ENCODE measurements around the gene ANKRD36. TPM values are rescaled to one million over a fixed set of nuclear protein-coding genes. Genes with fewer than 3 reads are reported as not detected.
"Not testable (repeated sequence)": the region's sequence is repeated elsewhere in the genome, so short reads cannot be mapped to it uniquely, and the experiment has no call there.

ANKRD36 gene
- total RNA-seq, 1 donor from 2014 or later: 9.9 TPM

GRCh38 chr2:97088706-97089105, 24.2 kb upstream of the ANKRD36 start:
- DNase-seq (ENCODE audit: low read depth); H3K36me3 ChIP-seq (ENCODE audit: control insufficient read depth, insufficient read depth, low read length); H3K27me3 ChIP-seq (ENCODE audit: control insufficient read depth, insufficient read depth, low read length): not testable (repeated sequence)

DNA sequence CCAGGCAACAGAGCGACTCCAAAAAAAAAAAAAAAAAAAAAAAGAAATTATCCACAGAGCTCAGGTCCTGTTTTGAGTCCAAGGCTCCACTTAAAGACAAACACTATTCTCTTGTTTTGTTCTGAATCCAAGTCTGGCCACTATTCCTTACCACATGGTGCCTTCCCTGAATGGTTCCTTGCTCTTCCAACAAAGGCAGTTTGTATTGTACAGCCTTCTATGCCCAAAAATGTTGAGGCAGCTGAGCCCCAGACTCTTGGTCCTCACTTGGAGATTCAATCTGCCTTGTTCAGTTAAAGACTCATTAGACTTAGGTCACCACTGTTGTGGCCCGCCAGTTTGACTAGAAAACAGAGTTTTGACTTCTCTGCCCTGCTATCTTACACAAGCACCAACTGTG, 20.0 kb upstream of the ANKRD36 start:
- not testable (repeated sequence) for H3K4me3 ChIP-seq (ENCODE audit: low read depth, low read length); DNase-seq (ENCODE audit: low read depth); H3K27me3 ChIP-seq (ENCODE audit: control insufficient read depth, insufficient read depth, low read length); H3K36me3 ChIP-seq (ENCODE audit: control insufficient read depth, insufficient read depth, low read length)

More at GRCh38 chr2:97088706-97089105, 24.2 kb upstream of the ANKRD36 start:
- not testable (repeated sequence) for H3K4me3 ChIP-seq (ENCODE audit: low read depth, low read length)

GRCh38 chr2:97093983-97094771, 18.8 kb upstream of the ANKRD36 start:
- peak overlapping the region; percentile 30 for H3K4me3 ChIP-seq (ENCODE audit: low read depth, low read length)
- DNase-seq (ENCODE audit: low read depth); H3K36me3 ChIP-seq (ENCODE audit: control insufficient read depth, insufficient read depth, low read length); H3K27me3 ChIP-seq (ENCODE audit: control insufficient read depth, insufficient read depth, low read length): not testable (repeated sequence)

DNA sequence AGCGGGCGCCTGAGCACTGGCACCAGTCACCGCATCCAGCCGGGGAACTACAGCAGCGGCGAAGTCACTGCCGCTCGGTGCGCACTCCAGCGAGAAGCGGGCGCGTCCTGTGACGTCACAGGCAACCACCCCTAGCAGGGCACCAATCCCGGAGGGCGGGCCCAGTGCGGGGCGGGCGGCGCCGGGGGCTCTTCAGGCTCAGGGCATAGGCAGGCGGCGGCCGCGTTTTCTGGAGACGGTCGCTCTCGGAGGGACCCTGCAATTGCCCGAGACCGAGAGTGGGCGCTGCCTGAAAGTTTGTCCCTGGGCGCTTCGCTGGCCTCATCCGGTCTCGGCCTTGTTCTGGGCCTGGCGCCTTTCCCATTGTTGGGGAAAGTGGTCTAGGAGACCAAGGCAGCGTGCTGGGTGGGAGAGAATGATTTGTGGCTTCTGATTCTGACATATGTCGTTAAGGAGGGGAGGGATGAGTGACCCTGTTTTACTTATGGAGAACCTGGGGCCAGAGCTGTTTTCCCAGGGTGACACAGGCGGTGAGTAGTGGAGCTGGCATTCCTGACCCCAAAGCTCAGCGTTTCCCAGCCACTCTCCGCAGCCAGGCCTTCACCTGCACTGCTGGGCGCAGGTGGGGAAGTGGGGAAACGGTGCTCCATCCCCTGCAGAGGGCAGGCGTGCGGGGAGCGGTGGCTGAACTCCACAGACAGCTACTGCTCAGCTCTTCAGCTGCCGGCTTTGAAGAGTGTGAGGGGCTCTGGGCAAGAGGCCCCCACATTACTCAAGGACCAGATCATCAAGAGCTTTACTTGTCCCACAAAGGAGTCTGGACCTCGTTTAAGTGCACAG, 18.0 kb upstream of the ANKRD36 start, which contains the start of gene FAHD2B:
Gene FAHD2B (minus strand): TSS at position 111 of the 840 bp plus-strand sequence. CDS start 3,176 bp downstream, outside the sequence.
- DNase-seq (ENCODE audit: low read depth); H3K27me3 ChIP-seq (ENCODE audit: control insufficient read depth, insufficient read depth, low read length); H3K36me3 ChIP-seq (ENCODE audit: control insufficient read depth, insufficient read depth, low read length): not testable (repeated sequence)
- peak within 1 kb of the TSS; percentile 30 for H3K4me3 ChIP-seq (ENCODE audit: low read depth, low read length)

GRCh38 chr2:97095661-97096060, 17.3 kb upstream of the ANKRD36 start:
- H3K27me3 ChIP-seq (ENCODE audit: control insufficient read depth, insufficient read depth, low read length): no peaks in the 10 kb centered on the region
- DNase-seq (ENCODE audit: low read depth): no peak
- H3K4me3 ChIP-seq (ENCODE audit: low read depth, low read length): no peak overlapping the region
- no peaks in the 10 kb centered on the region for H3K36me3 ChIP-seq (ENCODE audit: control insufficient read depth, insufficient read depth, low read length)
- TF ChIP-seq, protein P1, sequence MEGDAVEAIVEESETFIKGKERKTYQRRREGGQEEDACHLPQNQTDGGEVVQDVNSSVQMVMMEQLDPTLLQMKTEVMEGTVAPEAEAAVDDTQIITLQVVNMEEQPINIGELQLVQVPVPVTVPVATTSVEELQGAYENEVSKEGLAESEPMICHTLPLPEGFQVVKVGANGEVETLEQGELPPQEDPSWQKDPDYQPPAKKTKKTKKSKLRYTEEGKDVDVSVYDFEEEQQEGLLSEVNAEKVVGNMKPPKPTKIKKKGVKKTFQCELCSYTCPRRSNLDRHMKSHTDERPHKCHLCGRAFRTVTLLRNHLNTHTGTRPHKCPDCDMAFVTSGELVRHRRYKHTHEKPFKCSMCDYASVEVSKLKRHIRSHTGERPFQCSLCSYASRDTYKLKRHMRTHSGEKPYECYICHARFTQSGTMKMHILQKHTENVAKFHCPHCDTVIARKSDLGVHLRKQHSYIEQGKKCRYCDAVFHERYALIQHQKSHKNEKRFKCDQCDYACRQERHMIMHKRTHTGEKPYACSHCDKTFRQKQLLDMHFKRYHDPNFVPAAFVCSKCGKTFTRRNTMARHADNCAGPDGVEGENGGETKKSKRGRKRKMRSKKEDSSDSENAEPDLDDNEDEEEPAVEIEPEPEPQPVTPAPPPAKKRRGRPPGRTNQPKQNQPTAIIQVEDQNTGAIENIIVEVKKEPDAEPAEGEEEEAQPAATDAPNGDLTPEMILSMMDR (IDR thresholded peaks at IDR 0.05; ENCODE audit: insufficient read depth, low read length, poor library complexity, severe bottlenecking): no peak

- H3K27me3 ChIP-seq (ENCODE audit: control insufficient read depth, insufficient read depth, low read length); DNase-seq (ENCODE audit: low read depth); H3K36me3 ChIP-seq (ENCODE audit: control insufficient read depth, insufficient read depth, low read length); H3K4me3 ChIP-seq (ENCODE audit: low read depth, low read length): not testable (repeated sequence)
Observed at GRCh38 chr2:97098786-97099372, 14.1 kb upstream of the ANKRD36 start.

DNA sequence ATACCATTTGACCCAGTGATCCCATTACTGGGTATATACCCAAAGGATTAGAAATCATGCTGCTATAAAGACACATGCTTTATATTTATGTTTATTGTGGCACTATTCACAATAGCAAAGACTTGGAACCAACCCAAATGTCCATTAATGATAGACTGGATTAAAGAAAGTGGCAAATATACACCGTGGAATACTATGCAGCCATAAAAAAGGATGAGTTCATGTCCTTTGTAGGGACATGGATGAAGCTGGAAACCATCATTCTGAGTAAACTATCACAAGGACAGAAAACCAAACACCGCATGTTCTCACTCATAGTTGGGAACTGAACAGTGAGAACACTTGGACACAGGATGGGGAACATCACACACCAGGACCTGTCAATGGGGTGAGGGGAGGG, 6.1 kb upstream of the ANKRD36 start:
- H3K36me3 ChIP-seq (ENCODE audit: control insufficient read depth, insufficient read depth, low read length); H3K4me3 ChIP-seq (ENCODE audit: low read depth, low read length); DNase-seq (ENCODE audit: low read depth); H3K27me3 ChIP-seq (ENCODE audit: control insufficient read depth, insufficient read depth, low read length): not testable (repeated sequence)

DNA sequence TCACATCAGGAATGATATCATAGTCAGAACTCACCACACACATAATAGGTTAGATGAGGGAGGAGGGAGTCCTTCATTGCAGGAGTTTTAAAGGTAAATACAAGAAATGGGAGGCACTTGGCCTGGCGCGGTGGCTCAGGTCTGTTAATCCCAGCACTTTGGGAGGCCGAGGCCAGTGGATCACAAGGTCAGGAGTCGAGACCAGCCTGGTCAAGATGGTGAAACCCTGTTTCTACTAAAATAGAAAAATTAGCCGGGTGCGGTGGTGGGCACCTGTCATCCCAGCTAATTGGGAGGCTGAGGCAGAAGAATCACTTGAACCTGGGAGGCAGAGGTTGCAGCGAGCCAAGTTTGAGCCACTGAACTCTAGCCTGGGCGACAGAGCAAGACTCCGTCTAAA, 1.7 kb upstream of the ANKRD36 start:
- not testable (repeated sequence) for H3K36me3 ChIP-seq (ENCODE audit: control insufficient read depth, insufficient read depth, low read length); DNase-seq (ENCODE audit: low read depth); H3K27me3 ChIP-seq (ENCODE audit: control insufficient read depth, insufficient read depth, low read length); H3K4me3 ChIP-seq (ENCODE audit: low read depth, low read length)

GRCh38 chr2:97112320-97113049, 468 bp upstream of the ANKRD36 start:
- H3K4me3 ChIP-seq (ENCODE audit: low read depth, low read length): peak overlapping the region; percentile 60
- not testable (repeated sequence) for DNase-seq (ENCODE audit: low read depth); H3K36me3 ChIP-seq (ENCODE audit: control insufficient read depth, insufficient read depth, low read length); H3K27me3 ChIP-seq (ENCODE audit: control insufficient read depth, insufficient read depth, low read length)
- TF ChIP-seq, protein P1 (IDR thresholded peaks at IDR 0.05; ENCODE audit: insufficient read depth, low read length, poor library complexity, severe bottlenecking): peak; percentile 61

- not testable (repeated sequence) for H3K36me3 ChIP-seq (ENCODE audit: control insufficient read depth, insufficient read depth, low read length); DNase-seq (ENCODE audit: low read depth); H3K27me3 ChIP-seq (ENCODE audit: control insufficient read depth, insufficient read depth, low read length)
- peak overlapping the region; percentile 60 for H3K4me3 ChIP-seq (ENCODE audit: low read depth, low read length)
Observed at GRCh38 chr2:97113882-97114255, 916 bp downstream of the ANKRD36 start.

DNA sequence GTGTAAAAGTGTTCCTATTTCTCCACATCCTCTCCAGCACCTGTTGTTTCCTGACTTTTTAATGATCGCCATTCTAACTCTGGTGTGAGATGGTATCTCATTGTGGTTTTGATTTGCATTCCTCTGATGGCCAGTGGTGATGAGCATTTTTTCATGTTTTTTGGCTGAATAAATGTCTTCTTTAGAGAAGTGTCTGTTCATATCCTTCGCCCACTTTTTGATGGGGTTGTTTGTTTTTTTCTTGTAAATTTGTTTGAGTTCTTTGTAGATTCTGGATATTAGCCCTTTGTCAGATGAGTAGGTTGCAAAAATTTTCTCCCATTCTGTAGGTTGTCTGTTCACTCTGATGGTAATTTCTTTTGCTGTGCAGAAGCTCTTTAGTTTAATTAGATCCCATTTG, 16.1 kb downstream of the ANKRD36 start:
- not testable (repeated sequence) for DNase-seq (ENCODE audit: low read depth); H3K36me3 ChIP-seq (ENCODE audit: control insufficient read depth, insufficient read depth, low read length); H3K4me3 ChIP-seq (ENCODE audit: low read depth, low read length); H3K27me3 ChIP-seq (ENCODE audit: control insufficient read depth, insufficient read depth, low read length)

DNA sequence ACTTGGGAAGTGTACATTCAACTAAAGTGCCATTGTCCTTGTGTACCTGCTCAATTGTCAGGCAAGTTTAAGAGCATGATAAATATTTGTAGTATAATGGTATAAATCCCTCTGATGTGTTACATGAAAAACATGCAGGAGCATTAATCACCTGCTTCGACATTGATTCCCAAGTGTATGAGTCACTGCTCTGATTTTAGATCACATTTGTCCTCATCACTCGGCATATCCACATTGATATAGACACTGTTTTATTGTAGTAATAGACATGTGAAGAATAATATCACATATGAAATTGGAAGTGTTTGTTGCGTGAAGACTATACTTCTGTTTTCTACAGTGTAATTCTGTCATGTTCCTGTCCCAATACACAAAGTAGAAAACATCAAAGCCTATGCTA, 31.1 kb downstream of the ANKRD36 start:
- not testable (repeated sequence) for DNase-seq (ENCODE audit: low read depth); H3K4me3 ChIP-seq (ENCODE audit: low read depth, low read length); H3K36me3 ChIP-seq (ENCODE audit: control insufficient read depth, insufficient read depth, low read length); H3K27me3 ChIP-seq (ENCODE audit: control insufficient read depth, insufficient read depth, low read length)
